Measurements from ENCODE around the gene GNB1L. TPM values are rescaled to one million over a fixed set of nuclear protein-coding genes. Genes with fewer than 3 reads are reported as not detected.

The GNB1L gene
- total RNA-seq, 1 experiment from 2014 or later: 10.3 TPM

DNA sequence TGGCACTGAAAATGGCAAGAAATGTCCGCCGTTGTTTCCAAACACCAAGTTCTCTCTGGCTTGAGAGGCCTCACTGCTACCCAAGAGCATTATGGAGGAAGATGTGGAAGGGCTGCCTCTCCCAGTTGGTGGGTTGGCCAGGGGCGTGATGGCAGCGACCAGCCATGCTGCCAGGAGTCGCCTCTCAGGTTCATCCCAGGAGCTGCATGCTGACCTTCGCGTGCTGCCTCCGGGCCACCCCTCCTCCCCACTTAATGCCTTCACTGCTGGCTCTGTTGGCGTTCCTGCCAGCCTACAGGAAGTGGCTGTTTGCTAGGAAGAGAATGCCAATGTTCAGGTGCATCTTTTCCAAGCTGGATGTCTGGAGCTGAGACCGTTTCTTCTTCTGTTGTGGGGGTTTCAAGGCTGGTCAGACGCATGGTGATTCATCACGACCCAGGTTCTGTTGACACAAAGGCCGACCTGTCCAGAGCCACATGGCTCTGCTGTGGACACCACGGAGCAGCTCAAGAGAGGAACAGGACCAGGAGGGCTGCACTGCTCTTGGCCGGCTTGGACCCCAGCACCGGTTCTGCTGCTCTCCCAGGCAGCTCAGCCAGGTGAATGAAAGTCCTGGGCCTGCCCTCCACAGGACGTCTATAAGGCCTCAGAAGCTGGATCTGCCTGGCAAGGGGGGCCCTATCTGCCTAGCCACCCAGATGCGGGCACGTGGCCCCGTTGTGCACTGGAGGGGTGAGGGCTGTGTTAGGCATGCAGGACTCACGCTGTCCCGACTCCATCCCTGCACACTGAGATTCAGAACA lies 69.0 kb downstream of the GNB1L start:
- TF ChIP-seq, protein P1, sequence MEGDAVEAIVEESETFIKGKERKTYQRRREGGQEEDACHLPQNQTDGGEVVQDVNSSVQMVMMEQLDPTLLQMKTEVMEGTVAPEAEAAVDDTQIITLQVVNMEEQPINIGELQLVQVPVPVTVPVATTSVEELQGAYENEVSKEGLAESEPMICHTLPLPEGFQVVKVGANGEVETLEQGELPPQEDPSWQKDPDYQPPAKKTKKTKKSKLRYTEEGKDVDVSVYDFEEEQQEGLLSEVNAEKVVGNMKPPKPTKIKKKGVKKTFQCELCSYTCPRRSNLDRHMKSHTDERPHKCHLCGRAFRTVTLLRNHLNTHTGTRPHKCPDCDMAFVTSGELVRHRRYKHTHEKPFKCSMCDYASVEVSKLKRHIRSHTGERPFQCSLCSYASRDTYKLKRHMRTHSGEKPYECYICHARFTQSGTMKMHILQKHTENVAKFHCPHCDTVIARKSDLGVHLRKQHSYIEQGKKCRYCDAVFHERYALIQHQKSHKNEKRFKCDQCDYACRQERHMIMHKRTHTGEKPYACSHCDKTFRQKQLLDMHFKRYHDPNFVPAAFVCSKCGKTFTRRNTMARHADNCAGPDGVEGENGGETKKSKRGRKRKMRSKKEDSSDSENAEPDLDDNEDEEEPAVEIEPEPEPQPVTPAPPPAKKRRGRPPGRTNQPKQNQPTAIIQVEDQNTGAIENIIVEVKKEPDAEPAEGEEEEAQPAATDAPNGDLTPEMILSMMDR (conservative IDR thresholded peaks at IDR 0.05): no peak
- TF ChIP-seq EZH2 (IDR thresholded peaks at IDR 0.05; ENCODE audit: low read depth): no peak
- Histone ChIP-seq H3K4me2 (no peak overlapping the region), H3K9me2 (ENCODE audit: insufficient read depth) (no peaks in the 10 kb centered on the region), H3K4me1 (replicated peaks; ENCODE audit: insufficient read depth) (no peaks in the 10 kb centered on the region), H2AFZ (no peak overlapping the region), H4K20me1 (ENCODE audit: insufficient read depth) (no peaks in the 10 kb centered on the region), H3K9me3 (ENCODE audit: insufficient read depth, low read depth) (no peaks in the 10 kb centered on the region), H3K79me2 (ENCODE audit: low read depth) (no peaks in the 10 kb centered on the region), H3K36me3 (ENCODE audit: low read depth) (no peaks in the 10 kb centered on the region), H3F3A (ENCODE audit: insufficient read depth, low read depth) (no peaks in the 10 kb centered on the region), H3K27me3 (ENCODE audit: insufficient read depth, low read depth) (no peaks in the 10 kb centered on the region), H3K27ac (no peak overlapping the region), H3K4me3 (no peak overlapping the region)
- intact Hi-C loops (cut with micrococcal nuclease; ENCODE audit: unreplicated experiment): no loop called here
- ChIA-PET POLR2A (ENCODE audit: unreplicated experiment) (no interaction called here), CTCF (no interaction called here)
- no TSS peak for BruUV-seq (replicated peaks)
- no peak for DNase-seq

DNA sequence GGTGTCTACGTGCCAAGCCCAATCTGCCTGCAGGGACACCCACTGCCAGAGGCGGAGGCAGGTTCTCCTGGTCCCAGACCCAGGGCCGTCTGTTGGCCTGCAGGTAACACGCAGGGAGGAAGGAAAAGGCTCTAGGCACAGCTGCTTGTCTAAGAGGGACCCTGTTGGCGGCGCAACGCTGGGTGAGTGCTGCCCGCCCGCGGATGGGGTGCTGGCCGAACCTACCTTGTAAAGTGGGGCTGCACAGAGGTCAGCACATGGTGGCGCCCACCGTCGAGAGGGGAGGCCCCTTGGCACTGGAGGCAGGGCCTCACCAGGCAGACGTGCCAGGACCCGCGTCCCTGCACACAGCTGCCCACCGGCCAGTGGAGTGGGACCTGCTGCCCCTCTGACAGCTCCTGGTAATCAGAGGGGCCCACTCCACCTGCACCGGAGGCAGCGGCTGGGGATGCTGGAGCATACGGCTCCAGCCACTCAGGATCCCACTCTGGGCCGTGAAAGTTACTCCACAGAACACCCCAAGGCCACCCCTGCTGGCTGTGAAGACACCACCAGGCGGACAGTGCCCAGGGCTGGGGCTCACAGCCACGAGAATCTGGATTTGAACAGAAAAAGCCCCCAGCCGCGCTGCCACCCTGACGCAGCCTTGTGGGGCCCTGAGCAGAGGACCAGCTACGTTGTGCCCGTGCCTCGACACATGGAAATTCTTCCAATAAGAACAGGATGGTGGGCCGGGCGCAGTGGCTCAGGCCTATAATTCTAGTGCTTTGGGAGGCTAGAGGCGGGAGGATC lies 70.1 kb downstream of the GNB1L start:
- no TSS peak for BruUV-seq (replicated peaks)
- DNase-seq: no peak
- CTCF ChIA-PET: no interaction called here
- H4K20me1 ChIP-seq (ENCODE audit: insufficient read depth): no peaks in the 10 kb centered on the region
- no peaks in the 10 kb centered on the region for H3K36me3 ChIP-seq (ENCODE audit: low read depth)
- H3K4me3 ChIP-seq: no peak overlapping the region
- intact Hi-C loops (cut with micrococcal nuclease; ENCODE audit: unreplicated experiment): no loop called here
- POLR2A ChIA-PET (ENCODE audit: unreplicated experiment): no interaction called here
- no peaks in the 10 kb centered on the region for H3K9me2 ChIP-seq (ENCODE audit: insufficient read depth)
- no peak for TF ChIP-seq EZH2 (IDR thresholded peaks at IDR 0.05; ENCODE audit: low read depth)
- TF ChIP-seq, protein P1 (conservative IDR thresholded peaks at IDR 0.05): no peak
- H3K27ac ChIP-seq: no peak overlapping the region
- H3K79me2 ChIP-seq (ENCODE audit: low read depth): no peaks in the 10 kb centered on the region
- no peak overlapping the region for H2AFZ ChIP-seq
- H3K27me3 ChIP-seq (ENCODE audit: insufficient read depth, low read depth): no peaks in the 10 kb centered on the region
- no peak overlapping the region for H3K4me2 ChIP-seq
- no peaks in the 10 kb centered on the region for H3F3A ChIP-seq (ENCODE audit: insufficient read depth, low read depth)
- H3K4me1 ChIP-seq (replicated peaks; ENCODE audit: insufficient read depth): no peaks in the 10 kb centered on the region
- H3K9me3 ChIP-seq (ENCODE audit: insufficient read depth, low read depth): no peaks in the 10 kb centered on the region

DNA sequence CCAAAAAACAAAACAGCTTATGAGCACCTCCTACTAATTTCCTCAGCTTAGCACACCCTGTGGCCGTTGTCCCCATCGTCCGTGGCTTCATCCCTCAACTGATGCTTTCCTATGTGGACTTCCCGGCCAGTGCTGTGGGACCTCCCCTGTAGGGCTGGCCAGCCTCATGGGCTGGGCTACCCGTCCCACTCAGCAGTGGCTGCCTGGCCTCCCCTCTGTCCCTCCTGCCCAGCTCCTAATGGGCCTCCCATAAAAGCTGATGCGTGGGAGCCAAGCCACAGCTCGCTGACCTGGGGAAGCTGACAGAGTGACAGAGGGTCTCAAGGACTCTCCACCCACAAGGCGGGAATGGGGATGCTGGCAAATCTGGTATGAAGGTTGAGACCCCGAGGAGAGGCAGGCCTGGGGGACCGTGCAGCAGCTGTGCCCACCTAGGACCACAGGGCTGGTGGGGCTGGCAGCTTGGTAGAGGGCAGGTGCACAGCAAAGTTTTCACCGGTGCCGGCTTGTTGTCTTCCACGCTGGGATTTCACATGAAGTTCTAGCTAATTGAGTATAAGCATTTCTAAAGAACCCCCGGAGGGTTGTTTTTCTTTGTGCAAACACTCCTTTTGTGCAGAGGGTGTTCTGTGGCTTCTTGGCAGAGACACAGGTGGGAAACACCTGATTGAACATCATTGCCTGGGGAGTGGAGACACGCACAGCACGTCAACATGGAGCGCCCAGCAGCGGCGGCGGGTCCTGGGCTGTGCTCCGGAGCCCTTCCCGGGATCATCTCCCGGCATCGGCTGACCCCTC lies 70.9 kb downstream of the GNB1L start:
- intact Hi-C loops (cut with micrococcal nuclease; ENCODE audit: unreplicated experiment): no loop called here
- Histone ChIP-seq H2AFZ (no peak overlapping the region), H3K27ac (no peak overlapping the region), H3K4me2 (no peak overlapping the region), H3F3A (ENCODE audit: insufficient read depth, low read depth) (no peaks in the 10 kb centered on the region), H3K36me3 (ENCODE audit: low read depth) (no peaks in the 10 kb centered on the region), H3K4me3 (no peak overlapping the region), H3K27me3 (ENCODE audit: insufficient read depth, low read depth) (no peaks in the 10 kb centered on the region), H3K9me2 (ENCODE audit: insufficient read depth) (no peaks in the 10 kb centered on the region), H3K9me3 (ENCODE audit: insufficient read depth, low read depth) (no peaks in the 10 kb centered on the region), H3K4me1 (replicated peaks; ENCODE audit: insufficient read depth) (no peaks in the 10 kb centered on the region), H4K20me1 (ENCODE audit: insufficient read depth) (no peaks in the 10 kb centered on the region), H3K79me2 (ENCODE audit: low read depth) (no peaks in the 10 kb centered on the region)
- BruUV-seq (replicated peaks): no TSS peak
- DNase-seq: no peak
- TF ChIP-seq, protein P1 (conservative IDR thresholded peaks at IDR 0.05): no peak
- no peak for TF ChIP-seq EZH2 (IDR thresholded peaks at IDR 0.05; ENCODE audit: low read depth)
- POLR2A ChIA-PET (ENCODE audit: unreplicated experiment): no interaction called here
- CTCF ChIA-PET: no interaction called here
